ENCODE data around the gene PPP1R9A.

PPP1R9A gene

GRCh38 chr7:94928168-94928707, 20.8 kb downstream of the PPP1R9A start:
- TF ChIP-seq SP1 (IDR thresholded peaks at IDR 0.05) = no peak
- no peak for TF ChIP-seq FOXK2 (IDR thresholded peaks at IDR 0.05)
- TF ChIP-seq FOXA1 (IDR thresholded peaks at IDR 0.05) = no peak
- TF ChIP-seq HDGF (IDR thresholded peaks at IDR 0.05; ENCODE audit: borderline replicate concordance) = no peak
- no peak for TF ChIP-seq ZNF384 (IDR thresholded peaks at IDR 0.05)
- no peak for TF ChIP-seq CTBP1 (IDR thresholded peaks at IDR 0.05; ENCODE audit: borderline replicate concordance)
- TF ChIP-seq ARNT (IDR thresholded peaks at IDR 0.05) = no peak
- TF ChIP-seq L3MBTL2 (conservative IDR thresholded peaks at IDR 0.05) = no peak
- TF ChIP-seq NFRKB (IDR thresholded peaks at IDR 0.05) = no peak
- TF ChIP-seq PKNOX1 (IDR thresholded peaks at IDR 0.05) = no peak
- TF ChIP-seq LEF1 (IDR thresholded peaks at IDR 0.05; ENCODE audit: borderline replicate concordance) = no peak
- TF ChIP-seq BHLHE40 (IDR thresholded peaks at IDR 0.05; ENCODE audit: borderline replicate concordance) = no peak
- TF ChIP-seq SUZ12 (IDR thresholded peaks at IDR 0.05) = no peak
- TF ChIP-seq TARDBP (IDR thresholded peaks at IDR 0.05) = no peak
- TF ChIP-seq ELF4 (IDR thresholded peaks at IDR 0.05) = no peak
- TF ChIP-seq FOXM1 (IDR thresholded peaks at IDR 0.05; ENCODE audit: borderline replicate concordance) = no peak
- DNase-seq (ENCODE audit: extremely low spot score) = no peak
- POLR2A ChIA-PET = no interaction called here
- CTCF ChIA-PET = no interaction called here

GRCh38 chr7:94933256-94933990, 26.0 kb downstream of the PPP1R9A start:
- no peak for DNase-seq (ENCODE audit: extremely low spot score)
- POLR2A ChIA-PET = no interaction called here
- TF ChIP-seq NFRKB (IDR thresholded peaks at IDR 0.05) (no peak), FOXA1 (IDR thresholded peaks at IDR 0.05) (no peak), SP1 (IDR thresholded peaks at IDR 0.05) (no peak), ZNF384 (IDR thresholded peaks at IDR 0.05) (no peak), BHLHE40 (IDR thresholded peaks at IDR 0.05; ENCODE audit: borderline replicate concordance) (no peak), LEF1 (IDR thresholded peaks at IDR 0.05; ENCODE audit: borderline replicate concordance) (no peak), ELF4 (IDR thresholded peaks at IDR 0.05) (no peak), FOXM1 (IDR thresholded peaks at IDR 0.05; ENCODE audit: borderline replicate concordance) (no peak), PKNOX1 (IDR thresholded peaks at IDR 0.05) (no peak), SUZ12 (IDR thresholded peaks at IDR 0.05) (no peak), FOXK2 (IDR thresholded peaks at IDR 0.05) (no peak), L3MBTL2 (conservative IDR thresholded peaks at IDR 0.05) (no peak), ARNT (IDR thresholded peaks at IDR 0.05) (no peak)
- CTCF ChIA-PET = interaction anchor here (0.6 kb wide), 1 partner anchor 483 kb away, joined by 3 read pairs; no protein-coding TSS in a partner anchor

GRCh38 chr7:94939395-94939794, 32.0 kb downstream of the PPP1R9A start:
- TF ChIP-seq PKNOX1 (IDR thresholded peaks at IDR 0.05) = no peak
- no peak for TF ChIP-seq ARNT (IDR thresholded peaks at IDR 0.05)
- no peak for TF ChIP-seq NFRKB (IDR thresholded peaks at IDR 0.05)
- TF ChIP-seq SUZ12 (IDR thresholded peaks at IDR 0.05) = no peak
- TF ChIP-seq SP1 (IDR thresholded peaks at IDR 0.05) = no peak
- no peak for TF ChIP-seq ELF4 (IDR thresholded peaks at IDR 0.05)
- no peak for TF ChIP-seq FOXA1 (IDR thresholded peaks at IDR 0.05)
- ChIA-PET POLR2A (no interaction called here), CTCF (no interaction called here)
- DNase-seq (ENCODE audit: extremely low spot score) = no peak

- TF ChIP-seq FOXM1 (IDR thresholded peaks at IDR 0.05; ENCODE audit: borderline replicate concordance) (no peak), ZNF384 (IDR thresholded peaks at IDR 0.05) (no peak), FOXK2 (IDR thresholded peaks at IDR 0.05) (no peak), TARDBP (IDR thresholded peaks at IDR 0.05) (no peak)
- ChIA-PET POLR2A (no interaction called here), CTCF (no interaction called here)
- no peak for DNase-seq (ENCODE audit: extremely low spot score)
These were observed 32.8 kb downstream of the PPP1R9A start for GRCh38 chr7:94940241-94940640.

GRCh38 chr7:94941844-94942632, 34.6 kb downstream of the PPP1R9A start:
- ChIA-PET CTCF (interaction anchor here (1.1 kb wide), 1 partner anchor 258 kb away, joined by 3 read pairs; no protein-coding TSS in a partner anchor), POLR2A (no interaction called here)

More at GRCh38 chr7:94941844-94942632, 34.6 kb downstream of the PPP1R9A start:
- TF ChIP-seq SUZ12 (IDR thresholded peaks at IDR 0.05) (no peak), TARDBP (IDR thresholded peaks at IDR 0.05) (no peak), PKNOX1 (IDR thresholded peaks at IDR 0.05) (peak; percentile 15; the same call in 1 of the 2 replicates)
- DNase-seq (ENCODE audit: extremely low spot score) = no peak

Data from HEK293T (cell line).